Endothelial cell of umbilical vein (primary cell): ENCODE data around the gene SMARCAD1. TPM values are rescaled to one million over a fixed set of nuclear protein-coding genes. Genes with fewer than 3 reads are reported as not detected.

Experiments
- BruUV-seq: library from RNA; stranded (reverse); fragments of 400-500 nt; replicated peaks from 2 replicates; lab custom pipeline; 2021; lab: Mats Ljungman, UMichigan
- CTCF ChIA-PET: fragments of 300-600, 350-600 bp; sonication (Branson Sonifier 250); formaldehyde crosslinking; loops from one replicate; lab custom pipeline; 2021; ENCODE audit warnings: antibody characterized with exemption, inconsistent platforms; lab: Charles Lee
- POLR2A ChIA-PET: fragments of 300-600, 350-600 bp; sonication (Branson Sonifier 250); formaldehyde crosslinking; loops from one replicate; lab custom pipeline; 2021; ENCODE audit warnings: antibody characterized with exemption, inconsistent platforms; lab: Charles Lee
- DNase-seq: peaks from one replicate; pipeline ENCODE4 v3.0.0-alpha.2; 2011; ENCODE audit warnings: low read depth, low spot score
- FAIRE-seq: peaks from 2 replicates; lab custom pipeline; 2011; peaks lifted over from hg19 to GRCh38; lab: Jason Lieb, UNC
- H2AFZ ChIP-seq: 2 replicates; pipeline ENCODE4 v1.6.0; 2012; ENCODE audit warnings: low read depth, low read length, control low read depth, inconsistent platforms
- H3K27ac ChIP-seq: 2 replicates; pipeline ENCODE4 v1.5.1; 2011; ENCODE audit warnings: low read depth, mild to moderate bottlenecking, control low read depth, low read length, moderate library complexity; ENCODE audit not compliant: insufficient read depth
- H3K27me3 ChIP-seq, 2 experiments: 2 replicates each; pipeline versions ENCODE4 v1.6.0 to v1.6.1; 2011; ENCODE audit warnings: low read length in 2 of 2, mixed read lengths in 1 of 2; ENCODE audit not compliant: control insufficient read depth in 2 of 2, insufficient read depth in 2 of 2
- H3K36me3 ChIP-seq, 2 experiments: 2 replicates in 1 of 2; 3 replicates in 1 of 2; pipeline ENCODE4 v1.5.1; 2011; ENCODE audit warnings: low read length in 2 of 2, mild to moderate bottlenecking in 1 of 2, moderate library complexity in 1 of 2; ENCODE audit not compliant: control insufficient read depth in 2 of 2, insufficient read depth in 2 of 2; ENCODE audit errors: extremely low read depth in 1 of 2
- H3K4me1 ChIP-seq: 3 replicates; pipeline ENCODE4 v1.5.1; 2011; ENCODE audit warnings: mild to moderate bottlenecking, low read length; ENCODE audit not compliant: control insufficient read depth, insufficient read depth; ENCODE audit errors: extremely low read depth
- H3K4me2 ChIP-seq: 2 replicates; pipeline ENCODE4 v1.6.1; 2011; ENCODE audit warnings: low read length, control low read depth, mixed read lengths; ENCODE audit not compliant: insufficient read depth
- H3K4me3 ChIP-seq, 3 experiments: fragments of 200-600 bp in 1 of 3; sonication (generic), shearing (Covaris generic) in 1 of 3; replicated peaks in 1 of 3; 2 replicates each; pipeline ENCODE4 v1.5.1; 2011 to 2016; ENCODE audit warnings: control low read depth in 3 of 3, low read length in 3 of 3, mild to moderate bottlenecking in 2 of 3, inconsistent platforms in 1 of 3, low read depth in 1 of 3, moderate library complexity in 1 of 3; ENCODE audit not compliant: insufficient read depth in 1 of 3
- H3K79me2 ChIP-seq: 2 replicates; pipeline ENCODE4 v1.6.0; 2012; ENCODE audit warnings: low read length, inconsistent platforms; ENCODE audit not compliant: control insufficient read depth, insufficient read depth
- H3K9ac ChIP-seq: replicated peaks from 2 replicates; pipeline ENCODE3; 2011; ENCODE audit warnings: low read length, control low read depth; ENCODE audit not compliant: insufficient read depth; ENCODE audit errors: extremely low read depth
- H3K9me1 ChIP-seq: replicated peaks from 3 replicates; pipeline ENCODE4 v1.6.0; 2011; ENCODE audit warnings: mild to moderate bottlenecking, low read length; ENCODE audit not compliant: control insufficient read depth, insufficient read depth; ENCODE audit errors: extremely low read depth
- H3K9me3 ChIP-seq: replicated peaks from 2 replicates; pipeline ENCODE4 v1.5.1; 2012; ENCODE audit warnings: low read length, inconsistent platforms; ENCODE audit not compliant: control insufficient read depth, insufficient read depth
- H4K20me1 ChIP-seq: replicated peaks from 2 replicates; pipeline ENCODE3; 2011; ENCODE audit warnings: mild to moderate bottlenecking, low read length; ENCODE audit not compliant: control insufficient read depth, insufficient read depth; ENCODE audit errors: extremely low read depth
- EZH2 ChIP-seq: IDR thresholded peaks from 2 replicates; pipeline ENCODE4 v1.6.1; 2012; ENCODE audit warnings: borderline replicate concordance, low read depth, mild to moderate bottlenecking, moderate library complexity, low read length, inconsistent platforms; ENCODE audit not compliant: severe bottlenecking
- FOS ChIP-seq: IDR thresholded peaks from 2 replicates; pipeline ENCODE4 v1.6.1; 2011; ENCODE audit warnings: mild to moderate bottlenecking, low read length, moderate library complexity, borderline replicate concordance; ENCODE audit not compliant: insufficient read depth
- GATA2 ChIP-seq: IDR thresholded peaks from 2 replicates; pipeline ENCODE4 v1.7.0; 2011; ENCODE audit warnings: low read depth, mild to moderate bottlenecking, moderate library complexity, mixed read lengths, low read length; ENCODE audit not compliant: insufficient read length, insufficient read depth
- JUN ChIP-seq: IDR thresholded peaks from 2 replicates; pipeline ENCODE4 v1.6.1; 2011; ENCODE audit warnings: borderline replicate concordance, low read depth; ENCODE audit not compliant: insufficient read length, insufficient read depth
- MYC ChIP-seq: IDR thresholded peaks from one replicate; pipeline ENCODE4 v1.6.1; 2011; ENCODE audit warnings: mild to moderate bottlenecking, low read depth, low read length
- POLR2A ChIP-seq: IDR thresholded peaks from 2 replicates; pipeline ENCODE4 v1.6.1; 2012; ENCODE audit warnings: low read depth, mild to moderate bottlenecking, control low read depth, low read length
- POLR2AphosphoS5 ChIP-seq: IDR thresholded peaks from 2 replicates; pipeline ENCODE4 v1.6.1; 2012; ENCODE audit warnings: low read depth, mild to moderate bottlenecking, control low read depth, low read length, moderate library complexity; ENCODE audit not compliant: insufficient read depth
- dilution Hi-C: fragments of 300-500 bp; cut with MboI; formaldehyde crosslinking; loops from one replicate; pipeline ENCODE4 v1.15.0; 2019; ENCODE audit warnings: low sequenced_read_pairs; ENCODE audit not compliant: extremely low pct_ligation_motif_present
- intact Hi-C: fragments of 100-400 bp; cut with micrococcal nuclease; formaldehyde crosslinking; loops from one replicate; pipeline ENCODE4 v1.10.0; 2022
- polyA plus RNA-seq, 4 experiments: library from polyadenylated mRNA; depleted of rRNA in 3 of 4; stranded (reverse) in 3 of 4; unstranded in 1 of 4; fragments of >200 nt; gene quantifications; 2 replicates each; pipeline versions ENCODE4 v1.2.1 to v1.2.3, GENCODE V29; 2011 to 2012; ENCODE audit warnings: missing spikeins in 1 of 4
- total RNA-seq: library from RNA; stranded (reverse); gene quantifications from 2 replicates; pipeline ENCODE4 v1.2.3, GENCODE V29; 2021
- TF ChIP-seq, protein P1 (sequence below): IDR thresholded peaks from 2 replicates; pipeline ENCODE4 v1.6.1; 2011; ENCODE audit not compliant: insufficient read depth, insufficient read length
- TF ChIP-seq, protein P2 (sequence below), 2 donors: IDR thresholded peaks; 1 replicate in 1 of 2; 2 replicates in 1 of 2; pipeline ENCODE4 v1.5.1; 2011; ENCODE audit warnings: low read length in 2 of 2, mild to moderate bottlenecking in 2 of 2, moderate library complexity in 2 of 2, control low read depth in 1 of 2, inconsistent platforms in 1 of 2, low read depth in 1 of 2; ENCODE audit not compliant: insufficient read depth in 1 of 2; ENCODE audit errors: extremely low read depth in 1 of 2

The SMARCAD1 gene
- total and polyA plus RNA-seq, 2 donors (not counting 3 experiments of a cell fraction or from before 2014, with no cell fraction given), result 15.5 to 34.8 TPM

DNA sequence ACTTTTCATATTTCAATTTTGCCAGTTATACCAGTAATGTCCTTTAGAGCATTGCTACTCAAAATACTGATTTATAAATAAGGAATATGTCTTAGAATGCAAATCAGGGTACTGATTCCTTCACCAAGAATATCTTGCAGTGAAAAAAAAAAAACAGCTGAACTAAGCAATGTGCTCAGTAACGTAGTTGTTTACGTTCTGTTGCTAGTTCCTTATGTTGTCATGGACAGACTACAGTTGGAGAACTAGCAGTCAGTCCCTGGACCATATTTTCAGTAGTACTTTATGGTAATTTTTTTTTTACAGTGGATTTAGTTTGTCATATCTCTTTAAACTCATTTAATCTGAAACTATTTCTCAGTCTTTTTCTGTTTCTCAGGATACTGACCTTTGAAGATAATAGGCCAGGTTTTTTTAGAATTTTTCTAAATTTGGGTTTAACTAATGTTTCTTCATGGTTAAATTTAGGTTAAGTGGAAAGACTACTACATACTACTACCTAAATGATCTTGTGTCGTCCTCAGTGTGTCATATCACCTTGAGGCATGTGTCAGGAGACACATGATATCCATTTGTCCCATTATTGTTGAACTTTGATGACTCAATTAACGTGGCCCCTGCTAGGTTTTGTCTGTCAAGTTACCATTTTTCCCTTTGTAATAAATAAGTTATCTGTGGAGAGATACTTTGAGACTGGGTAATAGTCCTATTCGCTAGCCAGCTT, 21.0 kb downstream of the SMARCAD1 start:
- intact Hi-C loops (no loop called here), dilution Hi-C loops (no loop called here)
- CTCF ChIA-PET, result no interaction called here
- DNase-seq, result no peak
- POLR2A ChIA-PET, result no interaction called here
- TF ChIP-seq POLR2A (no peak), FOS (no peak), EZH2 (no peak), POLR2AphosphoS5 (no peak), JUN (no peak), GATA2 (no peak), MYC (no peak)
- TF ChIP-seq, protein P1, sequence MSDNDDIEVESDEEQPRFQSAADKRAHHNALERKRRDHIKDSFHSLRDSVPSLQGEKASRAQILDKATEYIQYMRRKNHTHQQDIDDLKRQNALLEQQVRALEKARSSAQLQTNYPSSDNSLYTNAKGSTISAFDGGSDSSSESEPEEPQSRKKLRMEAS, result no peak
- TF ChIP-seq, protein P2, sequence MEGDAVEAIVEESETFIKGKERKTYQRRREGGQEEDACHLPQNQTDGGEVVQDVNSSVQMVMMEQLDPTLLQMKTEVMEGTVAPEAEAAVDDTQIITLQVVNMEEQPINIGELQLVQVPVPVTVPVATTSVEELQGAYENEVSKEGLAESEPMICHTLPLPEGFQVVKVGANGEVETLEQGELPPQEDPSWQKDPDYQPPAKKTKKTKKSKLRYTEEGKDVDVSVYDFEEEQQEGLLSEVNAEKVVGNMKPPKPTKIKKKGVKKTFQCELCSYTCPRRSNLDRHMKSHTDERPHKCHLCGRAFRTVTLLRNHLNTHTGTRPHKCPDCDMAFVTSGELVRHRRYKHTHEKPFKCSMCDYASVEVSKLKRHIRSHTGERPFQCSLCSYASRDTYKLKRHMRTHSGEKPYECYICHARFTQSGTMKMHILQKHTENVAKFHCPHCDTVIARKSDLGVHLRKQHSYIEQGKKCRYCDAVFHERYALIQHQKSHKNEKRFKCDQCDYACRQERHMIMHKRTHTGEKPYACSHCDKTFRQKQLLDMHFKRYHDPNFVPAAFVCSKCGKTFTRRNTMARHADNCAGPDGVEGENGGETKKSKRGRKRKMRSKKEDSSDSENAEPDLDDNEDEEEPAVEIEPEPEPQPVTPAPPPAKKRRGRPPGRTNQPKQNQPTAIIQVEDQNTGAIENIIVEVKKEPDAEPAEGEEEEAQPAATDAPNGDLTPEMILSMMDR (IDR thresholded peaks at IDR 0.05; ENCODE audit: extremely low read depth in 1 of 2, insufficient read depth in 1 of 2, low read depth in 1 of 2, low read length in 2 of 2), result no peak
- Histone ChIP-seq H3K4me2 (no peak overlapping the region), H2AFZ (no peak overlapping the region), H3K9me3 (no peaks in the 10 kb centered on the region), H4K20me1 (no peaks in the 10 kb centered on the region), H3K27ac (no peak overlapping the region), H3K9me1 (no peaks in the 10 kb centered on the region), H3K36me3 (peaks cover 2 to 3% of the 10 kb centered on the region in 2 experiments), H3K27me3 (no peaks in the 10 kb centered on the region), H3K4me3 (no peak overlapping the region), H3K9ac (no peak overlapping the region), H3K4me1 (peaks cover 11% of the 10 kb centered on the region), H3K79me2 (peaks cover 23% of the 10 kb centered on the region)
- no peak for FAIRE-seq
- BruUV-seq, result no TSS peak
